HG03139 (cell line): Measurements from ENCODE around the gene MAN1C1.

ENCODE experiments used
- ATAC-seq: cut with Tn5 transposase; IDR thresholded peaks from one replicate; pipeline ENCODE4 v1.9.1; 2021; ENCODE audit not compliant: unreplicated experiment

Gene MAN1C1

GRCh38 chr1:25810341-25811299 is 194.0 kb downstream of the MAN1C1 start:
- ATAC-seq, result no peak

- ATAC-seq, result no peak
Observed at GRCh38 chr1:25811384-25812082, 194.9 kb downstream of the MAN1C1 start.

GRCh38 chr1:25813071-25813733 is 196.6 kb downstream of the MAN1C1 start:
- ATAC-seq, result no peak

DNA sequence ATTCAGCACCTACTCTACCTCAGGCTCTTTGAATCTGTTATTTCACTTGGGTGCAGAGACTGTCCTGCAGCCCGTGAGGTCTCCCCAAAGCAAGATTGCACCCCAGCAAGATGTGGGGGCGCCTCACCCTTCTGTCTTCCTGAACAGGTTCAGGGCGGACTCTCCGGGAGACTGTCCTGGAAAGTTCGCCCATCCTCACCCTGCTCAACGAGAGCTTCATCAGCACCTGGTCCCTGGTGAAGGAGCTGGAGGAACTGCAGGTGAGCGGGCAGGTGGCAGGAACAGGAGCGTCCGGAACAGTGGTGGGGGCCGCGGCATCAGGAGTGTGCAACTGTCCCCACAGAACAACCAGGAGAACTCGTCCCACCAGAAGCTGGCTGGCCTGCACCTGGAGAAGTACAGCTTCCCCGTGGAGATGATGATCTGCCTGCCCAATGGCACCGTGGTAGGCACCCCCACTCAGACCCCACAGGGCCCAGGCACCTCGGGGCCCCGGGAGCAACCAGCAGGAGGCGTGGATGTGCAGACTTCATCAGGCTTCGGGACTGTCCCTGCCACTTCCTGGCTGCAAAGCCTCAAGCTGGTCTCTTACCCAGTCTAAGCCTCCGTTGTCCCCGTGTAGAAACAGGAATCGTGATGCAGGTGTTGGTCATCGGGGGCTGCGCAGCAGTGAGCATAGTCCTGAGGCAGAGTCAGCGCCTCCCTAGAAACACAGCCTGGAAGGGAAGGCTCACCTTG is 197.3 kb downstream of the MAN1C1 start:
- no peak for ATAC-seq

- ATAC-seq, result no peak
Observed at GRCh38 chr1:25814549-25815087, 198.0 kb downstream of the MAN1C1 start.

DNA sequence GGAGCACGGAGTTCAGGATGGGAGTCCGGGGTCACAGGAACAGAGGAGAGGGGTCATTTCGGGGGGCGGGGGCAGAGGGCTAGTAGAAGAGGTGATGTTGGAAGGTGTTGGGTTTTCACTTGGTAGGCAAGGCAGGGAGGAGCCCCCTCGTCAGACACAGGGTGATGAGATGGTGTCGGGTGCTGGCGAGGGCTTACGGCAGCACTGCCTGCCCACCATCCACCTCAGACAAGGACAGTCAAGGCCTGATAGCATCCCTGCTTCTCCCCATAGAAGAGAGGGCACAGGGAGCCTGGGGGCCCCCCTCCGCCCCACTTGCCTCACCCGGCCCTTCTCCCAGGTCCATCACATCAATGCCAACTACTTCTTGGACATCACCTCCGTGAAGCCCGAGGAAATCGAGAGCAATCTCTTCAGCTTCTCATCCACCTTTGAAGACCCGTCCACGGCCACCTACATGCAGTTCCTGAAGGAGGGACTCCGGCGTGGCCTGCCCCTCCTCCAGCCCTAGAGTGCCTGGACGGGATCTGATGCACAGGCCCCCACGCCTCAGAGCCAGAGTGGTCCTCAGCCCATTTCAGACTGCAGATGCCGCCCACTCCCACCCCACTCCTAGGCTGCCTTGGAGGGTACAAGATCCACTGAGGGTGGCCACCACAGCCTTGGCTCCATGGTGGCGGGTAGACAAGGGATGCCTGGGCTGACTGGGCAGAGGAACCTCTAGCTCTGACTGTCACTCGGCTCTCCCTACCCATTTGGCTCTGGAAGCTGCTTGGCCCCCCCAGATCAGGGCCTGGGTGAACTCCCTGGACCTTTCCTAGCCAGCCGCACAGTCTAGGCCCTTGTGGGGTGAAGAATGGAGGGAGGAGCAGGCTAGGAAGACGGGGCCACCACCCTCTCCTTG is 198.9 kb downstream of the MAN1C1 start:
- ATAC-seq, result no peak

- no peak for ATAC-seq
Observed at GRCh38 chr1:25816112-25816718, 199.6 kb downstream of the MAN1C1 start.

DNA sequence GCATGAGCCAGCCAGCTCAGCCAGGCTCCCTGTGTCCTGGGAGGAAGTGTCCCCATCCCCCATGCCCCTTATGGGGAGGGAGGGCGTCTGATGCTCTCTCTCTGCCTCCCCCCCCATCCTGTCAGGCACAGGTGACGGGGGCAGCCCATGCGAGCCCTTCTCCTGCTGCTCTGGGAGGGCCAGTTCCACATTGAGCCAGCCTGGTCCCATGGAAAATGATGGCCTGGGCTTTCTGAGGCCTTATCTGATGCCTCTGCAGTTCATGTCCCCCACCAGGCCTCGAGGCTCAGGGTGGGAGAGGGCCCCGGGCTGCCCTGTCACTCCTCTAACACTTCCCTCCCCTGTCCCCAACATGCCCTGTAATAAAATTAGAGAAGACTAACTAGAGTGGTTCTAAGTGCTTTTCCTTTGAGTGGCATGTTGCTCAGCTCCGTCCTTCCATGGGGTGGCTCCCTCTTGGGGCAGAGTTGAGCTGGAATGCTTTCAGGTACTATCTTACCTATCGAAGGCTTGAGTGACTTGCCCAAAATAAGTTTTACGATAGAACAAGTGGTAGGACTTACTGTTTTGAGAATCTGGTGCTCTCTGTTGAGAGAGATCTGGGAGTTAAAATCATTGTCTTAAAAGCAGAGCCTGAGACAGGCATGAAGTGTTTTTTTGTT is 201.4 kb downstream of the MAN1C1 start:
- no peak for ATAC-seq

DNA sequence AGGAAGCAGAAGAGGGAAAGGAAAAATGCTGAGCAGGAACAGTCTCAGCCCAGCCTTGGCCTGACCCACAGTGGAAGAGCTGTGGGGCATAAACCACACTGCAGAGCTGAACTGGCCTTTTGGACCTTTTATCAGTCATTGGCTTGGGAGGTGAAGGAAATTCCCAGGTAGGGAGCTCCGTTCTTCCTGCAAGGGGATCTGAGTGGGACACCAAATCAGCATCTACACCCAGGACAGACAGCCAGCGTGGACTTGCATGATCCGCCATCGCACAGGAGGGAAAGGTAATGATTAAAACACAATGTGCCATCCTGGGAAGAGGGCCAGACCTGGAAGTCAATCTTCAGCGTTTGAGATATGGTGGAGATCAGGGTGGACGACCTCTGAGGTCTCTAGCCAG is 202.0 kb downstream of the MAN1C1 start:
- ATAC-seq, result no peak

- ATAC-seq, result peak; percentile 82
Observed at GRCh38 chr1:25819491-25820246, 203.1 kb downstream of the MAN1C1 start, which contains the start of gene MTFR1L. Gene MTFR1L, plus strand, starts transcription at chr1:25819954. Its CDS starts 3,151 bp downstream, at chr1:25823105.

GRCh38 chr1:25820247-25821111 is 203.9 kb downstream of the MAN1C1 start:
- peak; percentile 39 for ATAC-seq

DNA sequence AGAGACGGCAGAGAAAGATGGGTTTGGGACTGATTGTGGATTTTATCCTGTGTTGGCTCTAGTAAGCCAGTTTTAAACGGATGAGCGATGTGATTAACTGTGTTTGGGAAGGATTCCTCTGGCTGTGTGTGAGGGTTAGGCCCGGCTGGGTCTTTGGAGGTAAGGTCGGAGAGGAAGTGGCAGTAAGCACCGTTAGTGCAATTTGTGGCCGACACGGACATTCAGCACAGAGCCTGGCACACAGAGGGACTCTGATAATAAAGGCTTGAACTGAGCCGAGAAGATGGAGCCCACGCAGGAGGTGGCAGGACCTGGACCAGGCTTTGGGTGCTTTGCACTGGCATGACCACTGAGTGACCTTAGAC is 204.5 kb downstream of the MAN1C1 start:
- no peak for ATAC-seq

DNA sequence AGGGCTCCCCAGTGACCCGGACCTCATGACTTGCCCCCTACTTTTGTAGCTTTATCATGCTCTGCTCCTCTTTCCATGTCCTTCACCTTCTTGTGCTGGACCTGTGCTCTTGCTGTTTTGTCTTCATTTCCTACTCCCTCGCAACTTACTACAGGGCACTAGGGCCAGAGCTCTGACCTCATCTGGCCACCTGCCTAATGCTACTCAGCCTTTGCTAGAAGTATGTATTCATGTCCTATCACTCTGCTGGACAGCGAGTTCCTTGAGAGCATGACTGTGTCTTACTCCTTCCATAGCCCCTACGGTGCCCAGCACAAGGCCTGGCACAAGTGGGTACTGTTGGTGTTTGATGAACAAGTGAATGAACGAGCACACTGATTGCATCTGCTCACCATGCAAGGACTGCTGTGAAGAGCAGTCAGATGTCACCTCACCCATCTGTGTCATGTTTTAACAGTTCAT is 205.1 kb downstream of the MAN1C1 start:
- no peak for ATAC-seq

- ATAC-seq, result no peak
Observed at GRCh38 chr1:25825605-25826004, 209.0 kb downstream of the MAN1C1 start.

GRCh38 chr1:25826571-25826970 is 210.0 kb downstream of the MAN1C1 start:
- ATAC-seq, result no peak

- no peak for ATAC-seq
Observed at GRCh38 chr1:25828491-25828890, 211.9 kb downstream of the MAN1C1 start.

- ATAC-seq, result no peak
Observed at GRCh38 chr1:25829046-25829445, 212.5 kb downstream of the MAN1C1 start.
